Muscle of leg (tissue), 11 donors: ENCODE data around the gene LMX1B. TPM values are rescaled to one million over a fixed set of nuclear protein-coding genes. Genes with fewer than 3 reads are reported as not detected.

Experiments used
- DNase-seq: peaks from one replicate; pipeline ENCODE4 v3.0.0; 2013
- H3K27ac ChIP-seq: one replicate; pipeline ENCODE4 v1.5.1; 2013; ENCODE audit warnings: mild to moderate bottlenecking, low read length, control low read depth
- H3K27me3 ChIP-seq: one replicate; pipeline ENCODE4 v1.6.1; 2013; ENCODE audit warnings: low read length; ENCODE audit not compliant: control insufficient read depth, insufficient read depth
- H3K36me3 ChIP-seq: one replicate; pipeline ENCODE4 v1.6.1; 2013; ENCODE audit warnings: low read length; ENCODE audit not compliant: control insufficient read depth, insufficient read depth
- H3K4me1 ChIP-seq: one replicate; pipeline ENCODE4 v1.6.1; 2013; ENCODE audit warnings: low read length; ENCODE audit not compliant: control insufficient read depth, insufficient read depth
- H3K4me3 ChIP-seq: one replicate; pipeline ENCODE4 v1.5.1; 2013; ENCODE audit warnings: low read length, control low read depth
- H3K9me3 ChIP-seq: replicated peaks from 2 replicates; pipeline ENCODE4 v1.6.1; 2013; ENCODE audit warnings: low read depth, low read length; ENCODE audit not compliant: control insufficient read depth
- WGBS: methylation state at CpG from one replicate; pipeline ENCODE4 v1.1.5; 2013; ENCODE audit warnings: missing lambda C conversion rate; ENCODE audit not compliant: insufficient coverage; 5-methylcytosine and 5-hydroxymethylcytosine counted together
- polyA plus RNA-seq, 8 donors: library from polyadenylated mRNA; unstranded; fragments of 120-200 nt; gene quantifications; one replicate each; pipeline versions ENCODE4 v1.2.1 to v1.2.3, GENCODE V29; 2013; ENCODE audit warnings: inconsistent platforms in 1 of 8, low replicate concordance in 1 of 8; ENCODE audit not compliant: insufficient read length in 8 of 8, insufficient read depth in 1 of 8
- total RNA-seq: library from RNA; stranded (reverse); fragments of 120-200 nt; gene quantifications from one replicate; pipeline ENCODE4 v1.2.4, GENCODE V29; 2013

Gene LMX1B
- total and polyA plus RNA-seq, 9 donors: 0.16 to 2.1 (median 1.0) TPM

DNA sequence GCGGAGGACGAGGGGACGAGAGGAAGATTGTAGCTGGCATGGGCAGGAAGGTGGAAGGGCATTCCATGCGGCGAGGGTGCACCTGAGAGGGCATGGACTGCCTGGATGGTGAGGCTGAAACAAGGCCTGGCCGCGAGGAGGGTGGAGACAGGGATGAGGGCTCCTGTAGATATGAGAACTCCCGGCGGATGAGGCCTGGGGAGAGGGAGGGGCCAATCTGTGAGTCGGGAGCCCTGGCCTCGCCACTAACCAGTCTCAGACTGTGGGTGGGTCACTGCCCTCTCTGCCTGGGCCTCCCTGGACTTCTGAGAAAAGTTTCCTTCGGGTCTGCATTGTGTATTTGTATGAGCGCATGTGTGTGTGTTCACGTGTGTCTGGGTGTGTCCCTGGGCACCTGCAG, 55.4 kb downstream of the LMX1B start:
- H3K4me3 ChIP-seq: no peak overlapping the region
- no peak for DNase-seq
- peaks cover 62% of the 10 kb centered on the region for H3K27me3 ChIP-seq
- no peak overlapping the region for H3K27ac ChIP-seq
- H3K9me3 ChIP-seq: no peaks in the 10 kb centered on the region
- peaks cover 35% of the 10 kb centered on the region for H3K4me1 ChIP-seq
- 69% methylated on average over 9 of the region's 14 CpGs for WGBS
- H3K36me3 ChIP-seq: no peaks in the 10 kb centered on the region

DNA sequence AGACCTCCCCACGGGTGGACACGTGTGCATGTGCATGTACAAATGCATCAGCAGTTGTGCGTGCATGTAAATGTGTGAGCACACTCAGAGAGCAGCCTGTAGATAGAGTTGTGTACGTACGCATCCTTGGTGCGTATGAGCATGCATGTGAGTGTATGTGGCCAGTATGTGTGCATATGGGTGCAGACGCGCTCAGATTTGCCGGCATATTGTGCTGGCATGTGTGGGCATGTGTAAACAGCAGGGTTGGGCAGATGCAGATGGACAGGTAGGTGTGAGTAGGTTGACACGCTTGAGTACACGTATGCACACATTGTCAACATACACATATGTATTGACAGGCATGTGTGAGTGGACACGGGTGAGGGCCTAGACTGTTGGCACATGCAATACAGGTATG, 56.5 kb downstream of the LMX1B start:
- Histone ChIP-seq H3K36me3 (no peaks in the 10 kb centered on the region), H3K4me1 (peaks cover 23% of the 10 kb centered on the region), H3K27me3 (peaks cover 68% of the 10 kb centered on the region), H3K9me3 (no peaks in the 10 kb centered on the region), H3K4me3 (no peak overlapping the region), H3K27ac (no peak overlapping the region)
- no peak for DNase-seq
- WGBS: 89% methylated on average over 8 of the region's 12 CpGs

DNA sequence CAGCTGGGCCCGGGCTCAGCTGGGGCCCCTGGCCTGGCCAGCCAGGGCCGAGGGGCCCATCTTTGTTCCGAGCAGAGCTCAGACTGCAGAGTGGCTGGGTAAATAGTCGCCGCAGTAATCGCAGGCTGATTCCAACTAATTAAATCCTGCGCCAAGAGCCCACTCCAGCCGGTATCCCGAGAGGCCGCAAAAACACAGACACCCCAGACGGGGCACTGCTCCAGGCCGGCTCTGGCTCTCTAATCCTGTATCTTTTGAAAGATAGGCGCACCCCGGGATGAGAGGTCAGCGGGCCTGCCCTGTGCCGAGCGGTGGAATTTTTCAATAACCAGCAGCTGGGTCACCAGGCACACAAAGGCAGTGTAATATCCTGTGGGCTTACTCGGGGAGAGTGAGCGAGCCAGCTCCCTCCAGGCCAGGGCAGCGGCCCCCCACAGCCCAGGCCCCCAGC, 57.7 kb downstream of the LMX1B start:
- Histone ChIP-seq H3K27me3 (peaks cover 71% of the 10 kb centered on the region), H3K4me3 (no peak overlapping the region), H3K4me1 (peaks cover 15% of the 10 kb centered on the region), H3K36me3 (no peaks in the 10 kb centered on the region), H3K9me3 (no peaks in the 10 kb centered on the region), H3K27ac (no peak overlapping the region)
- 9% methylated on average over 17 of the region's 20 CpGs for WGBS
- DNase-seq: no peak

DNA sequence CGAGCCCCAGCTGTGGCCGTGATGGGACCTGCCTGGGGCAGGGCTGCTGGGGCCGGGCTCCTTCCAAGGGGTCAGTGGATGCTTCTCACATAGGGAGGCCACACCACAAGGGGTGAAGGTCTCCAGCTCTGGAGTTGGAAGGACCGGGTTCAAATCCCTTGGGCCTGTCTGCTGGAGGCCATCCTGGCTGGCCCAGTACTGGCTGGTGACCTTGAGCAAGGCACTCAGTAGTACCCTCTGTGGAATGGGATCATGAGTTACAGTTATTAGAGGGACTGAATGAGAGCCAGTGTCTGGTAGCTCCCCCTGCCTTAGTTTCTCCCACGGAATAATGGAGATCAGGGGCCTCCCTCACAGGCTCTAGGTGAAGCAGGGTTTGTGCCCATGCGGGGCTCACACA, 58.3 kb downstream of the LMX1B start:
- no peak for DNase-seq
- H3K27me3 ChIP-seq: peaks cover 75% of the 10 kb centered on the region
- WGBS: 21% methylated on average over 4 of the region's 6 CpGs
- H3K4me3 ChIP-seq: no peak overlapping the region
- peaks cover 15% of the 10 kb centered on the region for H3K4me1 ChIP-seq
- H3K27ac ChIP-seq: no peak overlapping the region
- H3K36me3 ChIP-seq: no peaks in the 10 kb centered on the region
- H3K9me3 ChIP-seq: no peaks in the 10 kb centered on the region

DNA sequence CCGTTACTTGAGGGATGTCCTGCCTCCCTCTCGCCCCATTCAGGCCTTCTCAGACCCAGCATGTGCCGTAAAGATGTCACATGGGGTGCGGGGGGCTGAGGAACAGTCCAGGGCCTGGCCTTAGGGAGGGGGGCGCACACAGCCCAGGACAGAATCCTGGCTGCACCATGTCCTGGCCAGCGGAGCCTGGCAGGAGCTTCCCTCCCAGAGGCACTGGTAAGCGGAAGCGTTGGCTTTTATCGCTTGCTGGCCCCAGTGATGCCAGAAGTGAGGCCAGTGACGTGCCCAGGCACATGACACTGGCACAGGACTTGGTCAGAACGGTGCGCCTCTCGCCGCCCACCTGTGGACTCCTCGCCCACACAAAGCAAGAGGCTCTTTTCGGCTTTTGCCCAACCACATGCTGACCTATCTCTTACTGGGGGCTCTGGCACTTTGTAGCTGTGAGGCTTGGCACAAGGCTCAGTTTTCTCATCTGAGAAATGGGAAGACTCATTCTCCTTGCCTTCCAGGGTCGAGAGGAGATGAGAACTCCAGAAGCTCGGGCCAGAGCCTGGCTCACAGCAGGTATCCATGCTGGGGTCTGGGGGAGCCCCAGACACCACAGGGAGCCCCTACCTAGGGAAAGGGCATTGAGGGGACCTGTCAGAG, 59.0 kb downstream of the LMX1B start:
- Histone ChIP-seq H3K9me3 (no peaks in the 10 kb centered on the region), H3K36me3 (no peaks in the 10 kb centered on the region), H3K27ac (no peak overlapping the region), H3K4me1 (peaks cover 15% of the 10 kb centered on the region), H3K27me3 (peaks cover 75% of the 10 kb centered on the region), H3K4me3 (no peak overlapping the region)
- DNase-seq: no peak
- WGBS: 76% methylated on average over 15 of the region's 18 CpGs

DNA sequence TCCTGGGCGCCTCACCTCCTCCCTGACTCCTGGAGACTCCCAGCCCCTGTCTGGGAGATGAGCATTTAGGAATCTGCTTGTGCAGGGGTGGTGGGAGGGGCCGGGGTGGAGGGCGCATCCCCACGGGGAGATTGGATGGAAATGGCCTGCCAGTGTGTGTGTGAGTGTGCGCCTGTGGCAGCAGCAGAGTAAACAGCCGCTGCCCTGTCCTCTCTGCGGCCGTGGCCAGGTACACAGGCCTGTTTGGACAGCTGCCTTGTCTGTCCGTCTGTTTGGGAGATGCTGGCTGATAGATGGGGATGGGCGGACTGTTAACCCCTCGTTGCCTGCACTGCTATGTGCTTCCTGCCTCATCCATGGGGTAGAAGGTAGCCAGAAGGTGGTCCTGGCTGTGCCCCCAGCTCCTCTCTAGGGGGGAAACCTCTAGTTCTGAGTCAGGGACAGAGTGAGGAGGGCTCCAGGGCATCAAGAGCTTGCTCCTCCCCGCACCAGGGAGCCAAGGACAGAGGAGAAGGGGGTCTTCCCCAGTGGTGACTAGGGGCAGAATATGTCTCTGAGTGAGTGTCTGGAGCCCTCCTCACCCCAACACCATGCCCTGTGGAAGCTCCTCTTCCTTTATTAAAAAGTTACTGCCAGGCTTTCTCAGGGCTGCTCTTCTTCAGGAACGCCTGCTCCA, 60.1 kb downstream of the LMX1B start:
- H3K36me3 ChIP-seq: no peaks in the 10 kb centered on the region
- no peak overlapping the region for H3K4me3 ChIP-seq
- no peaks in the 10 kb centered on the region for H3K9me3 ChIP-seq
- peaks cover 15% of the 10 kb centered on the region for H3K4me1 ChIP-seq
- H3K27ac ChIP-seq: no peak overlapping the region
- DNase-seq: no peak
- 24% methylated on average over 11 of the region's 13 CpGs for WGBS
- H3K27me3 ChIP-seq: peaks cover 76% of the 10 kb centered on the region

DNA sequence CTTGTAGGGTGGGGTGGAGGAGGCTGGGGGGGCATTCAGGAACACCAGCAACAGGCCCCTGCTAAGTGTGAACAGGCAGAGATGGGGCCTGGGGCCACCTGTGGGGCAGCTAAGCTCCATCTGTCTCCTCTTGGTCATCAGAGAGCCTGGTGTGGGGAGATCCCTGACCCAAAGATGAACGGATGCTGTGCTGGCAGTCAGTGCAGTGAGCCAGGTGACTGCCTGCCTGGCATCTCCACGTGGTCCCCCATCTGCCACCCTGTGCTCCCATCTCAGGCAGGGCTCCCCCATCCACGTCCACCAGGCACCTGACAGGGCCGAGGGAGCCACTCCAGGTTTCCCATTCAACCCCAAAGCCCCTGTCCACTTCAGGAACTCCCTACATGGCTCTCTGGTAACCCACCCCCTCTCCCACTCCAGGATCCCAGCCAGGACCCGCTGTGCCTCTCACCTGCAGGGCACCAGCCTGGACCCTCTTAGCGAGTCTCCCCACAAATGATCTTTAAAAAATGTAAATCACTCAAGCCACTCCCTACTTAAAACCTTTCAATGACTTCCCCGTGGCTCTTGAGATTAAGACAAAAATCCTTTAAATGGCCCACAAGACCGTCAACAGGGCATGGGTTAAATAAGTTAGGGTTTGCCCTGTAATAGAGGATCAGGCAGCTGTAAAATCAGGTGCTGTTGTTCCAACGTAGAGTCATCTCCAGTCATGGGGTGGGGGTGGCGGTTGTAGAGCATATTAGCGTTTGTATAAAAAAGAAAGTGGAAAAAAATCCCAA, 60.8 kb downstream of the LMX1B start:
- Histone ChIP-seq H3K4me1 (peaks cover 15% of the 10 kb centered on the region), H3K9me3 (no peaks in the 10 kb centered on the region), H3K27me3 (peaks cover 76% of the 10 kb centered on the region), H3K27ac (no peak overlapping the region), H3K4me3 (no peak overlapping the region), H3K36me3 (no peaks in the 10 kb centered on the region)
- 51% methylated on average over 7 of the region's 11 CpGs for WGBS
- DNase-seq: no peak

DNA sequence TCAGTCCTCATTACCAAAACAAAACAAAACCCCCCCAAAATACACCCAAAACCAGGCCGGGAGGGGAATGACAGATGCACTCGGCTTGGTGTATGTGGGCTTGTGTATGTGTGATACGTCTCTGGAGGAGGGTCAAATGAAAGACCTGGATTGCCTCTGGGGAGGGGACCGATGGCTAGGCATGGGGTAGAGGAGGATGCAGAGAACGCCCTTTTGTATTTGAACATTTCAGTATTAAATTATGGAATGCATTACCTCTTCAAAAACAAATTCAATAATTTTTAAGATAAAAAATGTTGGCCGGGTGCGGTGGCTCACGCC, 61.4 kb downstream of the LMX1B start:
- no CpG with 5 or more reads among the region's 8 CpGs for WGBS
- Histone ChIP-seq H3K36me3 (no peaks in the 10 kb centered on the region), H3K27me3 (peaks cover 76% of the 10 kb centered on the region), H3K27ac (no peak overlapping the region), H3K9me3 (no peaks in the 10 kb centered on the region), H3K4me3 (no peak overlapping the region), H3K4me1 (peaks cover 15% of the 10 kb centered on the region)
- DNase-seq: no peak

DNA sequence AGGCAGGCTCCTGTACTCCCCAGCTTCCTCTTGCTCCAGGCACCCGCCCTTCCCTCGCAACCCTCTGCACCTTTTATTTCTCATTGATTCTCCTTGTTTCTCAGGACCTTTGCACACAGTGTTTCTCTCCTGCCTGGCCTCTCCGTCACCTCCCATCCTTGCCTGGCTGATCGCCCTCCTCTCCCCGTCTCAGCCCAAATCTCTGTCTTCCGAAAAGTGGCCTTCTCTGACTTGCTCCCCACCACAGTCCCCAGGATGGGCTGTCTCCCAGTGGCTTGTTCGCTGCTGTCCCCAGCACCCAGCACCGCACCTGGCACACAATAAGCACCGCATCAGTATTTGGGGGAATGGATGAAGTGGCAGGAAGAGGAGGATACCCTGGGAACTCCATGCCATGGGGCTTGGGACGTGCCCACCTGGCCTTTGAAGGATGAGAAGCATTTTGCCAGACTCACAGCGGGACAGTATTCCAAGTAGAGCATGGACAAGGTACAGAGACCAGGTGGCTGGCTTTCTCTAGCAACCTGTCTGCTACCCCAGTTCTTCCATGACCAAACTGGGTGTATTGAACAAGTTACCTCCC, 62.5 kb downstream of the LMX1B start:
- H3K4me1 ChIP-seq: peaks cover 10% of the 10 kb centered on the region
- no peak for DNase-seq
- H3K27me3 ChIP-seq: peaks cover 87% of the 10 kb centered on the region
- no peaks in the 10 kb centered on the region for H3K36me3 ChIP-seq
- H3K27ac ChIP-seq: no peak overlapping the region
- WGBS: 47% methylated on average over 6 of the region's 11 CpGs
- H3K9me3 ChIP-seq: no peaks in the 10 kb centered on the region
- H3K4me3 ChIP-seq: no peak overlapping the region

DNA sequence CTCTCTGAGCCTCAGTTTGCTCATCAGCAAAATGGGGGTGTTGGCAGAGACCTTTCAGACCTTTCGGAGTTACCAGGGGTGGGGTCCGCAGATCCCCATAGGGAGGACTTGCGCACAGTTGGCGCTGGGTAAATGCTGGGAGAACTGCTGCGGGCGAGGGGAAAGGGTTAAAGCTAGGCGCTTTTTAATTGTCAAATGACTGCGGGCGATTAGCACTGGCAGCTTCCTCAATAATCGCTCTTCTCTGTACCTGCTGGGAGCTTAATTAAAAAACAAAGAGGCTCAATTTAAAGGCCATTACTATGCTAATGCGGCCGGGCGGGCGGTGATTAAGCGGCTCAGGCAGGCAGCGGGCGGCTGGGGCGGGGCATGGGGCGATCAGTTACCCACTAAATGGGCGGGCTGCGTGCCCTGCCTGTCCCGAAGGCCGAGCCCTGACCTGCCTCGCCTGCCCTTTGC, 63.0 kb downstream of the LMX1B start:
- Histone ChIP-seq H3K27ac (no peak overlapping the region), H3K4me3 (no peak overlapping the region), H3K4me1 (peaks cover 5% of the 10 kb centered on the region), H3K27me3 (peaks cover 87% of the 10 kb centered on the region), H3K36me3 (no peaks in the 10 kb centered on the region), H3K9me3 (no peaks in the 10 kb centered on the region)
- DNase-seq: no peak
- WGBS: 49% methylated on average over 21 of the region's 24 CpGs
